ENCODE results near the gene HOXC9. TPM values are rescaled to one million over a fixed set of nuclear protein-coding genes. Genes with fewer than 3 reads are reported as not detected.

HOXC9 gene
- total RNA-seq, 4 donors from 2014 or later = 1.5 to 7.8 (median 1.7) TPM; not detected in 1

- H3K27me3 ChIP-seq = peaks cover 9 to 33% of the 10 kb centered on the region in 2 donors
- H3K4me1 ChIP-seq = no peaks in the 10 kb centered on the region
These were observed 6.0 kb downstream of the HOXC9 start for GRCh38 chr12:54005853-54006558.

GRCh38 chr12:54006559-54007220, 6.7 kb downstream of the HOXC9 start:
- intact Hi-C loops (cut with DNase I; ENCODE audit: low total_unique reads) = loop anchor here (5.0 kb wide), 1 partner anchor 186 kb away; no protein-coding TSS in a partner anchor
- peaks cover 6 to 38% of the 10 kb centered on the region in 2 donors for H3K27me3 ChIP-seq
- no peak for DNase-seq

More at GRCh38 chr12:54005853-54006558, 6.0 kb downstream of the HOXC9 start:
- DNase-seq = peak; percentile 87 to 92
- H3K36me3 ChIP-seq = no peaks in the 10 kb centered on the region
- no peaks in the 10 kb centered on the region for H3K9me3 ChIP-seq
- peak overlapping the region in 1 of 2 donors; percentile 14 for H3K4me3 ChIP-seq
- no peak overlapping the region for H3K27ac ChIP-seq
- TF ChIP-seq CTCF (IDR thresholded peaks at IDR 0.05) = peak; percentile 91 to 96 (median 94)
- TF ChIP-seq POLR2A (IDR thresholded peaks at IDR 0.05) = no peak
- intact Hi-C loops (cut with DNase I; ENCODE audit: low total_unique reads) = loop anchor here (5.0 kb wide), 1 partner anchor 186 kb away; no protein-coding TSS in a partner anchor

GRCh38 chr12:54007538-54008259, 7.7 kb downstream of the HOXC9 start:
- Histone ChIP-seq H3K9me3 (no peaks in the 10 kb centered on the region), H3K36me3 (no peaks in the 10 kb centered on the region), H3K27ac (no peak overlapping the region), H3K4me1 (no peaks in the 10 kb centered on the region), H3K4me3 (no peak overlapping the region), H3K27me3 (peaks cover 4 to 41% of the 10 kb centered on the region in 2 donors)
- DNase-seq = no peak
- intact Hi-C loops (cut with DNase I; ENCODE audit: low total_unique reads) = loop anchor here (5.0 kb wide), 1 partner anchor 185 kb away; no protein-coding TSS in a partner anchor
- TF ChIP-seq POLR2A (IDR thresholded peaks at IDR 0.05) (no peak), CTCF (IDR thresholded peaks at IDR 0.05) (no peak)

More at GRCh38 chr12:54006559-54007220, 6.7 kb downstream of the HOXC9 start:
- Histone ChIP-seq H3K9me3 (no peaks in the 10 kb centered on the region), H3K36me3 (no peaks in the 10 kb centered on the region), H3K4me1 (no peaks in the 10 kb centered on the region), H3K27ac (no peak overlapping the region), H3K4me3 (peak overlapping the region in 1 of 2 donors; percentile 14)
- no peak for TF ChIP-seq POLR2A (IDR thresholded peaks at IDR 0.05)

GRCh38 chr12:54008260-54008552, 8.2 kb downstream of the HOXC9 start:
- Histone ChIP-seq H3K4me1 (no peaks in the 10 kb centered on the region), H3K36me3 (no peaks in the 10 kb centered on the region), H3K27ac (no peak overlapping the region), H3K27me3 (peaks cover 4 to 36% of the 10 kb centered on the region in 2 donors), H3K4me3 (no peak overlapping the region), H3K9me3 (no peaks in the 10 kb centered on the region)
- intact Hi-C loops (cut with DNase I; ENCODE audit: low total_unique reads) = loop anchor here (5.0 kb wide), 1 partner anchor 184 kb away; no protein-coding TSS in a partner anchor
- TF ChIP-seq CTCF (IDR thresholded peaks at IDR 0.05) = no peak
- TF ChIP-seq POLR2A (IDR thresholded peaks at IDR 0.05) = no peak
- no peak for DNase-seq

- Histone ChIP-seq H3K27me3 (peaks cover 4 to 31% of the 10 kb centered on the region in 2 donors), H3K4me3 (peak overlapping the region in 1 of 2 donors; percentile 47), H3K4me1 (no peaks in the 10 kb centered on the region), H3K9me3 (no peaks in the 10 kb centered on the region), H3K36me3 (no peaks in the 10 kb centered on the region), H3K27ac (peak overlapping the region in 1 of 2 donors; percentile 39)
- intact Hi-C loops (cut with DNase I; ENCODE audit: low total_unique reads) = loop anchor here (5.0 kb wide), 1 partner anchor 183 kb away; no protein-coding TSS in a partner anchor
- DNase-seq = no peak
- TF ChIP-seq CTCF (IDR thresholded peaks at IDR 0.05) = no peak
- no peak for TF ChIP-seq POLR2A (IDR thresholded peaks at IDR 0.05)
These were observed 9.5 kb downstream of the HOXC9 start for GRCh38 chr12:54009171-54010052.
